ENCODE data around the gene VTCN1.

Gene VTCN1

GRCh38 chr1:117215019-117215418 is 4.3 kb upstream of the VTCN1 start:
- DNase-seq = peak in 8 of 42 donors; percentile 7 to 48 (median 30)
- intact Hi-C loops (cut with DNase I) = no loop called here

GRCh38 chr1:117213046-117213445 is 2.3 kb upstream of the VTCN1 start:
- intact Hi-C loops (cut with DNase I) = no loop called here
- peak in 1 of 42 donors; percentile 5 for DNase-seq

DNA sequence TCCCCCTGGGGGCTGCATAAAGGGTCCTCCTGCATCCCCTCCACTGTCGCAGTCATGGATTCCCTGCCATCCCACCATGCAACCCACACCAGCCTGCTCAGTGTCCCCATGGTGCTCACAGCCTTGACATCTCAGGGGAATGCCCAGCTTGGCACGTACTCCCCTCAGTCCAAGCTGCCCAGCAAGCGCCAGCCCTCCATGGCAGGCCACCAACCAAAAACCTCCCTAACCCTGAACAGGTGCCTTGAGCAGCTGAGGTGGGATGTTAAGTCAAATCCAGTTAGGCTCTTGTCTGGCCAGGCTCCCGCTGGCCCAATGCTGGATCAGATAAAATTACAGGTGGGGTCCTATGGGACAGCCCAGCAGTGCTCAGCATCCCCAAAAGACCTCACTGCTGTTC is 341 bp downstream of the VTCN1 start:
- intact Hi-C loops (cut with DNase I) = no loop called here

GRCh38 chr1:117209094-117209493 is 1.6 kb downstream of the VTCN1 start:
- intact Hi-C loops (cut with DNase I) = no loop called here
- peak in 1 of 42 donors; percentile 7 for DNase-seq

More for the DNA sequence above, 341 bp downstream of the VTCN1 start:
- peak in 1 of 42 donors; percentile 35 for DNase-seq

- peak in 2 of 42 donors; percentile 3 to 12 for DNase-seq
- intact Hi-C loops (cut with DNase I) = no loop called here
These were observed 2.1 kb downstream of the VTCN1 start for GRCh38 chr1:117208580-117208979.

GRCh38 chr1:117205368-117205767 is 5.4 kb downstream of the VTCN1 start:
- intact Hi-C loops (cut with DNase I) = no loop called here
- peak in 1 of 42 donors; percentile 7 for DNase-seq

DNA sequence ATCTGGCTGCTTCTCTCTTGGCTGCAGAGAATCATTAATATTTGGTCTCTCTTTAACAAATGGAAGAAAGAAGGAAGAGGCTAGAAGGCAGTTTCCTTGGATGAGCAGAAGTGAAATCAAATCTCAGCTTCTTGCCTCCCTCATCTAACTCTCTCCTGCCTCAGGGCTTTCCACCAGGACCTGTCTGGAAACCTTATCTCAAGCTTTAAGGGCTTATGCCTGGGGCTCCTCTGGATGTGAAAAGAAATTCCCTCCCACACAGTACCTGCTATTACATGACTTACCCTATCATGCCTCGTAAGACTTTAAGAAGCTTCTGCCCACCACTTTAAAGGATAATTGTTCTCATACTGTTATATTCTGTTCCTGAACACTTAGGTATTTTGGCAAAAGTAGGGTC is 8.9 kb downstream of the VTCN1 start:
- intact Hi-C loops (cut with DNase I) = no loop called here
- peak in 2 of 42 donors; percentile 30 to 36 for DNase-seq

DNA sequence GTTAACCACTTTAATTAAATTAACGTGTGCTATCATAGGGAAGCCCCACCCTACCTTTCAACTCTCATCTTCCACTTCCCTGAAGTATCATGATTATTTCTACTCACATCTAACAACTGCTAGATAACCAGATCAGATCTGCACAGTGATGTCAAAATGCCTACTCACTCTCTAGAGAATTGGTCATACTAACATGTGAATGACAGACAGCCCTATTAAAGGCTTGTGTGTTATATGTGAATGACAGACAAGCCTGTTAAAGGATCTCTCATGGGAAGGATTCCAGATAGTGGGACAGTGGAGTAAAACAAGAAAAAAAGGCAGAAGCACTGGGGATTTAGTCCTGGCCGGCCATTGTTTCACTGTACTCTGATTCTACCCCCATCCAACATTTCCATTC is 12.6 kb downstream of the VTCN1 start:
- no peak for DNase-seq
- intact Hi-C loops (cut with DNase I) = no loop called here

DNA sequence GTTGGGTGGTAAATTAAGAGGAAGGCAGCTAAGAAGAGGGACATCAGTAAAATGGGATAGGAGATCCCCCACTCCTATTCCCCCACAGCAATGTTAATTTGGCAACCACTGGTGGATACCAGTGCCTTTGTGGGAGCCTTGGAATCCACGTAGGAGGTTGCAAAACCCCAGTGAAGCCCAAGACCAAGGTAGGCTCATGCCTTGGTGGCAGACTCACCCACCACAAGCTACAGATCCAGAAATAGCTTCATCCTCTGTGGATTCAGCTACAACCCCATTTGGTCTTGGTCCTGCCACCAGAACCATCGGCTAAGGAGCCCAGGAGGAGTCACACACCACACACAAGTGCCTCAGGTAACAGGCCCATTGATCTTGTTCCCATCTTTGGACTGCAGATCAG is 21.0 kb downstream of the VTCN1 start:
- intact Hi-C loops (cut with DNase I) = no loop called here
- no peak for DNase-seq

GRCh38 chr1:117188816-117189437 is 21.8 kb downstream of the VTCN1 start:
- DNase-seq = no peak
- intact Hi-C loops (cut with DNase I) = no loop called here

GRCh38 chr1:117188170-117188815 is 22.4 kb downstream of the VTCN1 start:
- DNase-seq = peak in 1 of 42 donors; percentile 9
- intact Hi-C loops (cut with DNase I) = no loop called here

DNA sequence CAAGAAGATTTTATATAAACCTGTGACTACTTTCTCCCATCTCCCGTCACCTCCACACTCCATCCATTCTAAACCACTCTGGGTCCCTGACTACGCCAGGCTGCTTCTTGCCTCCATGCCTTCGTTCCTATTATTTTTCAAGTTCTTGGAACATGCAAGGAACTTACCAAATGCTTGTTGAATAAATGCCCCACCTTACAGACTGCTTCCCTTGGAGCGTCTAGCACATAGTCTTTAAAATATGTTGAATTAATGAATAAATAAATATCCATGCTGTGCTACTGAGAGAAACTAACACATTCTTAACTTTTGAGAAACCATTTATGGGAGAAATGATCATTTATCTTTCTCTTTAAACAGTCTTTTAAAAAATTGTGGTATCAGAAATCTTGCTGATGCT is 27.6 kb downstream of the VTCN1 start:
- peak in 1 of 42 donors; percentile 3 for DNase-seq
- intact Hi-C loops (cut with DNase I) = no loop called here

- DNase-seq = peak in 1 of 42 donors; percentile 7
- intact Hi-C loops (cut with DNase I) = no loop called here
These were observed 28.4 kb downstream of the VTCN1 start for GRCh38 chr1:117182319-117182718.

DNA sequence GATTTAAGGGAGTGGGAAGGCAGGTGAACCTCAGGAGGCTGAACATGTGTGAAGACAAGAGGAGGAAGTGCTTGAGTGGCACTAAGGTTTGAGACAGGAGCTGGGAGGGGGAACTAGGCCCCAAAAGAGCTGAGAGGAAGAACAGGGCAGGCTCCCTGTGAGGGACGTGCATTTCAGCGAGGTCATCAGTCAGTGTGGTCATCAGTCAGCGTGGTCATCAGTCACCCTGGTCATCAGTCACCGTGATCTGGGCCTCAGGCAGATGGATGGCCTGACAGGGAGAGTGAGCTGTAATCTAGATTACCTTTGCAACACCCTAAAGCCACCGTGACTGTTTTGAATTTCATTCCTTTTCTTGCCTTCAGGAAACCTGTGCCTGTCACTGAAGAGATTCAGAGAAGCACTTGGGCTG is 29.1 kb downstream of the VTCN1 start:
- DNase-seq = peak in 1 of 42 donors; percentile 31
- intact Hi-C loops (cut with DNase I) = no loop called here

GRCh38 chr1:117180147-117180967 is 30.4 kb downstream of the VTCN1 start:
- intact Hi-C loops (cut with DNase I) = no loop called here
- peak in 1 of 42 donors; percentile 26 for DNase-seq

- DNase-seq = peak in 1 of 42 donors; percentile 14
- intact Hi-C loops (cut with DNase I) = no loop called here
These were observed 31.3 kb downstream of the VTCN1 start for GRCh38 chr1:117179471-117179870.

GRCh38 chr1:117178756-117179155 is 32.0 kb downstream of the VTCN1 start:
- no peak for DNase-seq
- intact Hi-C loops (cut with DNase I) = no loop called here

DNA sequence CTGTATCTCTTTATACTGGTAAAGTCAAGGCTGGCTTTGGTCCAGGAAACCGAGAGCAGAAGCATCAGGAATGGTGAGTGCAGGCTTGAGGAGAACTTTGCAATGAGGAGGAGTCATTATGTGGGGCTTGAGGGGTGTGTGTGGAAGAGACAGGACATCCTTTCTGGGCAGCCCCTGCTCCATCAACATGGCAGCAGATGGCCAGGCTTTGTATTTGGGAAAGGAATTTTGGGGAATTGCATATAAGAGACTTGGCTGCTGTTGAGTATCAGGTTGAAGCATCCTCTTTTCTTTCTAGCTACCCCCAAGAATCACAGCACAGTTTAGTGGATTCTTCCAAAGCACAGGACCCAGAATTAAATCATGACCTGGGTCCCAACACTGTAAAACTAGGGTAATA is 33.4 kb downstream of the VTCN1 start:
- intact Hi-C loops (cut with DNase I) = no loop called here
- no peak for DNase-seq

- DNase-seq = no peak
- intact Hi-C loops (cut with DNase I) = no loop called here
These were observed 34.1 kb downstream of the VTCN1 start for GRCh38 chr1:117176579-117176978.

DNA sequence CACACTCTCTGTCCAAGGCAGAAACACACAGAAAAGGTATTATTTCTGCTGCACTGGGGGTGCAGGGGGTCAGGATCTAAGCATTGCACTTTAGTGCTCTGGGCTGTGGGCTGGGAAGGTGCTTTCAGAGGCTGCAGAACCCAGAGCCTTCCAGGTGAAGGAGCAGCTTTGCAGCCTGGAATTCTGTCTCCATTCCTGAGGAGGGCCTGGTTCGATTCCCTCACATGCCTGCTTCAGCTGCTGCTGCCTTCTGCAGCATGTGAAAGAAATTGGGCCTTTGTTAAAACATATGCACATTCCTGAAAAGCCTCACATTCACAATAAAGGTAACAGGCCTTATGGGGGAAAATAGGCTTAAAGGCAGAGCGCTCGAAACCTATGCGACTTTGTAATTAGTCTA is 35.9 kb downstream of the VTCN1 start:
- intact Hi-C loops (cut with DNase I) = no loop called here
- no peak for DNase-seq

All from head of caudate nucleus (tissue), 42 donors.